ENCODE results near the gene CXXC4. TPM values are rescaled to one million over a fixed set of nuclear protein-coding genes. Genes with fewer than 3 reads are reported as not detected.

Gene CXXC4
- total RNA-seq, 1 experiment from 2014 or later, result 0.76 TPM

DNA sequence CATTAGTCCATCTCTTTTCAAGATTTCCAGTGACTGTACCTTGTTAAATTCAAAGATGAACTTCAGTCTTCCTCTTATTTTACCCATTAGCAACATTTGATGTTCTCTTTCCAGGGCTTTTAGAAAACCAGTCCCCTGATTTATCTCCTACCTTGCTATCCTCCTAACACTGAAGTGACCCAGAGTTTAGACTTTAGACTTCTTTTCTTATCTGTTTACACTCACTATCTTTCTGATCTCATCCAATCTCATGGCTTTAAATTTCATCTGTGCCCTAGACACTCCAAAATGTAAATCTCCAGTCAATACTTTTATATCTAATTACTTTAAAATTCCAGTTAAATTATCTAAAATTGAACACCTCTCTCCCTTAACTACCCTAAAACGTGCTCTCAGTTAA, 13.5 kb upstream of the CXXC4 start:
- Histone ChIP-seq H2AFZ (no peak overlapping the region), H3K79me2 (ENCODE audit: low read depth) (no peaks in the 10 kb centered on the region), H3K9me3 (ENCODE audit: insufficient read depth, low read depth) (no peaks in the 10 kb centered on the region), H4K20me1 (ENCODE audit: insufficient read depth) (no peaks in the 10 kb centered on the region), H3K36me3 (ENCODE audit: low read depth) (no peaks in the 10 kb centered on the region), H3K4me1 (replicated peaks; ENCODE audit: insufficient read depth) (no peaks in the 10 kb centered on the region), H3K9me2 (ENCODE audit: insufficient read depth) (no peaks in the 10 kb centered on the region), H3K4me3 (no peak overlapping the region), H3F3A (ENCODE audit: insufficient read depth, low read depth) (no peaks in the 10 kb centered on the region), H3K4me2 (no peak overlapping the region), H3K27me3 (ENCODE audit: insufficient read depth, low read depth) (no peaks in the 10 kb centered on the region), H3K27ac (no peak overlapping the region)
- ChIA-PET POLR2A (ENCODE audit: unreplicated experiment) (no interaction called here), CTCF (no interaction called here)
- no peak for TF ChIP-seq CTCF (conservative IDR thresholded peaks at IDR 0.05)
- no peak for TF ChIP-seq EZH2 (IDR thresholded peaks at IDR 0.05; ENCODE audit: low read depth)
- DNase-seq, result no peak
- intact Hi-C loops (cut with micrococcal nuclease; ENCODE audit: unreplicated experiment), result no loop called here
- no TSS peak for BruUV-seq (replicated peaks)

- no peak for DNase-seq
- Histone ChIP-seq H3K9me3 (ENCODE audit: insufficient read depth, low read depth) (no peaks in the 10 kb centered on the region), H3K27me3 (ENCODE audit: insufficient read depth, low read depth) (no peaks in the 10 kb centered on the region), H3K79me2 (ENCODE audit: low read depth) (no peaks in the 10 kb centered on the region), H3K4me1 (replicated peaks; ENCODE audit: insufficient read depth) (no peaks in the 10 kb centered on the region), H3K36me3 (ENCODE audit: low read depth) (no peaks in the 10 kb centered on the region), H3K27ac (no peak overlapping the region), H2AFZ (no peak overlapping the region), H3F3A (ENCODE audit: insufficient read depth, low read depth) (no peaks in the 10 kb centered on the region), H3K4me3 (no peak overlapping the region), H4K20me1 (ENCODE audit: insufficient read depth) (no peaks in the 10 kb centered on the region), H3K4me2 (no peak overlapping the region), H3K9me2 (ENCODE audit: insufficient read depth) (no peaks in the 10 kb centered on the region)
- no TSS peak for BruUV-seq (replicated peaks)
- no peak for TF ChIP-seq CTCF (conservative IDR thresholded peaks at IDR 0.05)
- no peak for TF ChIP-seq EZH2 (IDR thresholded peaks at IDR 0.05; ENCODE audit: low read depth)
- intact Hi-C loops (cut with micrococcal nuclease; ENCODE audit: unreplicated experiment), result no loop called here
- CTCF ChIA-PET, result no interaction called here
- POLR2A ChIA-PET (ENCODE audit: unreplicated experiment), result no interaction called here
These were observed 12.4 kb upstream of the CXXC4 start for GRCh38 chr4:104507112-104507511.

GRCh38 chr4:104504536-104504935, 9.8 kb upstream of the CXXC4 start:
- no peak overlapping the region for H3K4me3 ChIP-seq
- no peak overlapping the region for H3K4me2 ChIP-seq
- no peak overlapping the region for H2AFZ ChIP-seq
- no TSS peak for BruUV-seq (replicated peaks)
- CTCF ChIA-PET, result no interaction called here
- intact Hi-C loops (cut with micrococcal nuclease; ENCODE audit: unreplicated experiment), result no loop called here
- no peaks in the 10 kb centered on the region for H3K27me3 ChIP-seq (ENCODE audit: insufficient read depth, low read depth)
- H3K79me2 ChIP-seq (ENCODE audit: low read depth), result no peaks in the 10 kb centered on the region
- H3K4me1 ChIP-seq (replicated peaks; ENCODE audit: insufficient read depth), result no peaks in the 10 kb centered on the region
- TF ChIP-seq CTCF (conservative IDR thresholded peaks at IDR 0.05) (no peak), EZH2 (IDR thresholded peaks at IDR 0.05; ENCODE audit: low read depth) (no peak)
- no peaks in the 10 kb centered on the region for H3K9me2 ChIP-seq (ENCODE audit: insufficient read depth)
- no peaks in the 10 kb centered on the region for H3K9me3 ChIP-seq (ENCODE audit: insufficient read depth, low read depth)
- H3K27ac ChIP-seq, result no peak overlapping the region
- no peaks in the 10 kb centered on the region for H3K36me3 ChIP-seq (ENCODE audit: low read depth)
- H4K20me1 ChIP-seq (ENCODE audit: insufficient read depth), result no peaks in the 10 kb centered on the region
- POLR2A ChIA-PET (ENCODE audit: unreplicated experiment), result interaction anchor here (0.6 kb wide), 2 partner anchors 21 to 360 kb away, joined by 6 to 7 read pairs; no protein-coding TSS in a partner anchor
- no peaks in the 10 kb centered on the region for H3F3A ChIP-seq (ENCODE audit: insufficient read depth, low read depth)
- DNase-seq, result no peak

Data from PC-9 (cell line).